Upper lobe of left lung (tissue), 6 donors: ENCODE measurements around the gene UPP2. TPM values are rescaled to one million over a fixed set of nuclear protein-coding genes. Genes with fewer than 3 reads are reported as not detected.

ENCODE experiments used
- ATAC-seq, 2 donors: fragments of 200-7000 bp; cut with Tn5 transposase; one replicate each; pipeline ENCODE4 v1.9.1; 2022; ENCODE audit warnings: mild to moderate bottlenecking in 2 of 2, moderate library complexity in 2 of 2; ENCODE audit not compliant: low FRiP score in 2 of 2
- DNase-seq, 2 donors: peaks; one replicate each; pipeline ENCODE4 v3.0.0-alpha.2; 2019 to 2020
- H3K27ac ChIP-seq, 4 donors: fragments of 200-600 bp; sonication (generic); one replicate each; pipeline ENCODE4 v1.5.1; 2016 to 2019
- H3K27me3 ChIP-seq, 4 donors: fragments of 200-600 bp; sonication (generic); one replicate each; pipeline ENCODE4 v1.5.1; 2017 to 2019
- H3K36me3 ChIP-seq, 4 donors: fragments of 200-600 bp; sonication (generic); one replicate each; pipeline ENCODE4 v1.5.1; 2016 to 2019
- H3K4me1 ChIP-seq, 4 donors: fragments of 200-600 bp; sonication (generic); one replicate each; pipeline ENCODE4 v1.5.1; 2018 to 2019
- H3K4me3 ChIP-seq, 4 donors: fragments of 200-600 bp; sonication (generic); one replicate each; pipeline ENCODE4 v1.5.1; 2017 to 2019; ENCODE audit warnings: mild to moderate bottlenecking in 2 of 4, moderate library complexity in 1 of 4
- H3K9me3 ChIP-seq, 4 donors: fragments of 200-600 bp; sonication (generic); one replicate each; pipeline ENCODE4 v1.5.1; 2018 to 2019
- EP300 ChIP-seq, 4 donors: sonication (generic); formaldehyde crosslinking; IDR thresholded peaks; one replicate each; pipeline ENCODE4 v1.5.1; 2017; ENCODE audit warnings: antibody characterized with exemption in 4 of 4, control low read depth in 2 of 4
- POLR2A ChIP-seq, 4 donors: fragments of 450-650 bp; IDR thresholded peaks; one replicate each; pipeline ENCODE4 v1.5.1; 2016 to 2017; ENCODE audit warnings: antibody characterized with exemption in 4 of 4, mild to moderate bottlenecking in 2 of 4
- POLR2AphosphoS5 ChIP-seq, 2 donors: sonication (generic); formaldehyde crosslinking; IDR thresholded peaks; one replicate each; pipeline ENCODE4 v1.5.1; 2017; ENCODE audit warnings: antibody characterized with exemption in 2 of 2
- WGBS, 2 donors: methylation state at CpG; one replicate each; pipeline ENCODE4 v1.1.5; 2017 to 2018; 5-methylcytosine and 5-hydroxymethylcytosine counted together
- total RNA-seq, 6 donors: library from RNA; depleted of rRNA in 4 of 6; stranded (reverse); fragments of >200 nt in 4 of 6; gene quantifications; one replicate each; pipeline versions ENCODE4 v1.1.0 to v1.2.1, GENCODE V29; 2016 to 2021
- TF ChIP-seq, protein P1 (sequence below), 6 experiments: fragments of 450-650 bp in 4 of 6; fragments of 200-600 bp in 2 of 6; sonication (generic) in 2 of 6; IDR thresholded peaks; one replicate each; pipeline ENCODE4 v1.5.1; 2016 to 2019; ENCODE audit warnings: antibody characterized with exemption in 6 of 6
- donor health status: DM: no; HTN: no; CAD: no; lungs with moderate emphysema.
- donor health status: DM: no; HTN: yes; CAD: no; lungs with severe emphysema.

The UPP2 gene
- total RNA-seq, 6 donors from 2014 or later, result not detected

DNA sequence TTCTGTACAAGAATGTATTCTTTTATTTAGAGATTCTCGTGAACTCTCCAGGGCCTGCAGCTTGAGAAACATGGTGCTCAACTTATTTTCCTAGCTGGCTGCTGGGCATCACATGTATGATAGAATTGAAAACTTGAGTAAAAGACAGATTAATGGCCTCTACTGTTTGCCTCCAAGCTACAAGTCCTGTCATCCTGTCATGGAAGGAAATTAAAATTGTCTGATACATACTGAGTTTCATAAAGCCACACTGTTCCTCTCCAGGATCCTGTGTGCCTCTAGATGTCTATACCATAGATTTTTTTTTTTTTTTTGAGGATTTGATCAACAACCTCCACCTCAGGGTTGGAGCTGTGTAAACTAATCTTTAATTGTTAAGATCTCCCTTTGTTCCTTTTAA, 38.5 kb downstream of the UPP2 start:
- Histone ChIP-seq H3K27me3 (no peaks in the 10 kb centered on the region), H3K27ac (no peak overlapping the region), H3K4me1 (no peaks in the 10 kb centered on the region), H3K9me3 (no peaks in the 10 kb centered on the region), H3K4me3 (no peak overlapping the region), H3K36me3 (no peaks in the 10 kb centered on the region)
- TF ChIP-seq POLR2AphosphoS5 (IDR thresholded peaks at IDR 0.05) (no peak), EP300 (IDR thresholded peaks at IDR 0.05) (no peak), POLR2A (IDR thresholded peaks at IDR 0.05) (no peak)
- TF ChIP-seq, protein P1, sequence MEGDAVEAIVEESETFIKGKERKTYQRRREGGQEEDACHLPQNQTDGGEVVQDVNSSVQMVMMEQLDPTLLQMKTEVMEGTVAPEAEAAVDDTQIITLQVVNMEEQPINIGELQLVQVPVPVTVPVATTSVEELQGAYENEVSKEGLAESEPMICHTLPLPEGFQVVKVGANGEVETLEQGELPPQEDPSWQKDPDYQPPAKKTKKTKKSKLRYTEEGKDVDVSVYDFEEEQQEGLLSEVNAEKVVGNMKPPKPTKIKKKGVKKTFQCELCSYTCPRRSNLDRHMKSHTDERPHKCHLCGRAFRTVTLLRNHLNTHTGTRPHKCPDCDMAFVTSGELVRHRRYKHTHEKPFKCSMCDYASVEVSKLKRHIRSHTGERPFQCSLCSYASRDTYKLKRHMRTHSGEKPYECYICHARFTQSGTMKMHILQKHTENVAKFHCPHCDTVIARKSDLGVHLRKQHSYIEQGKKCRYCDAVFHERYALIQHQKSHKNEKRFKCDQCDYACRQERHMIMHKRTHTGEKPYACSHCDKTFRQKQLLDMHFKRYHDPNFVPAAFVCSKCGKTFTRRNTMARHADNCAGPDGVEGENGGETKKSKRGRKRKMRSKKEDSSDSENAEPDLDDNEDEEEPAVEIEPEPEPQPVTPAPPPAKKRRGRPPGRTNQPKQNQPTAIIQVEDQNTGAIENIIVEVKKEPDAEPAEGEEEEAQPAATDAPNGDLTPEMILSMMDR (IDR thresholded peaks at IDR 0.05), result no peak
- no peak for ATAC-seq
- no peak for DNase-seq
- 75 to 97% methylated on average over 1 of the region's 1 CpG for WGBS, 2 donors

DNA sequence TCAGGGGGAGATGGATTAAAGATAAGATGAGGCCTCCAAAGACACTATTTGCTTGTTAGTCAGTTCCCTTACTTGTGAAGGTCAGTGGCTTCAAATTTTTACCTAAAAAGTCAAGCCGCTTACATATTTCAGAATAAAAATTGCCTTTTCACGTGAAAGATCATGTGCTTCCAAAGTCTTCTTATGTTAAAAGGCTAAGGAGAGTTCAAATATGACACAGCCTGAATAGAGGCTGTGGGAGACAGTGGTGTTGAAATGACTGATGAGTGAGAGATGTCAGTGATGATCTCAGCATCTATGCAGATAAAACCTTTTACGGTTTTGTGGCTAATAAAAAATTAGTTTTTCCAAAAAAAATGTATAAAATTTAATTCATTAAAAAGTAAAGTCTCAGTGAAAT, 40.5 kb downstream of the UPP2 start:
- H3K9me3 ChIP-seq, result peaks cover 0 to 3% (median 0%) of the 10 kb centered on the region in 4 donors
- TF ChIP-seq POLR2A (IDR thresholded peaks at IDR 0.05), result no peak
- TF ChIP-seq, protein P1 (IDR thresholded peaks at IDR 0.05), result no peak
- no peak for TF ChIP-seq EP300 (IDR thresholded peaks at IDR 0.05)
- TF ChIP-seq POLR2AphosphoS5 (IDR thresholded peaks at IDR 0.05), result no peak
- no peak overlapping the region for H3K4me3 ChIP-seq
- DNase-seq (no peak), ATAC-seq (no peak)
- no peaks in the 10 kb centered on the region for H3K27me3 ChIP-seq
- WGBS, 2 donors, result 77 to 85% methylated on average over 3 of the region's 3 CpGs
- no peak overlapping the region for H3K27ac ChIP-seq
- no peaks in the 10 kb centered on the region for H3K36me3 ChIP-seq
- no peaks in the 10 kb centered on the region for H3K4me1 ChIP-seq

DNA sequence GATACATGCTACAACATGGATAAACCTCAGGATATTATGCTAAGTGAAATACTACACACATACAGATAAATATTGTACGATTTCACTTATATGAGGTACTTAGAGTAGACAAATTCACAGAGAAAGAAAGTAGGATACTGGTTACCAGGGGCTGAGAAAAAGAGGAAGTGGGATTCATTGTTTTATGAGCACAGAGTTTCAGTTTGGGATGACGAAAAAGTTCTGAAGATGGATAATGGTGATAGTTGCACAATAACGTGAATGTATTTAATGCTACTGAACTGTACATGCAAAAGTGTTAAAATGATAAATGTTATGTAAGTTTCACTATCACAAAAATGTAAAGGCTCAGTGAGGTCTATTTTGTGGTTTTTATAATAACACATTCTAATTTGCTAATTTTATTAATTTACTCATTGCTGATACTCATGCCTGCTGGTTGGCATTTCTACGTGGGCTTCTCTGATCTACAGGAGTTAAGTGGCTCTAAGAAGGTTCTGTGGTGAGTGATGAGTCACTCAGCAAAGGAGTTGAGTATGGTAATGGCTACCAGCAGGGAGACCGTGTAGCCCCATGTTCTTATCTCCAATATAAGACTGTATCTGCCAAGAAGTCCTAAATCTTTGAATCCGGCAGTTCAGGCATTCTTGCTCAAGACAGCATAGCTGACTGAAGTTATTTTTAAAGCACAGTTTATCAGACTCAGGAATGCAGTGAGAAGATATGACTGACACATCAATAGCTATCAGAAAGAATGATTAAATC, 41.1 kb downstream of the UPP2 start:
- no peaks in the 10 kb centered on the region for H3K36me3 ChIP-seq
- ATAC-seq (no peak), DNase-seq (no peak)
- no peaks in the 10 kb centered on the region for H3K4me1 ChIP-seq
- TF ChIP-seq POLR2A (IDR thresholded peaks at IDR 0.05), result no peak
- TF ChIP-seq POLR2AphosphoS5 (IDR thresholded peaks at IDR 0.05), result no peak
- TF ChIP-seq, protein P1 (IDR thresholded peaks at IDR 0.05), result no peak
- H3K4me3 ChIP-seq, result no peak overlapping the region
- 51 to 57% methylated on average over 6 of the region's 6 CpGs for WGBS, 2 donors
- H3K27me3 ChIP-seq, result no peaks in the 10 kb centered on the region
- no peak overlapping the region for H3K27ac ChIP-seq
- H3K9me3 ChIP-seq, result peaks cover 0 to 3% (median 0%) of the 10 kb centered on the region in 4 donors

DNA sequence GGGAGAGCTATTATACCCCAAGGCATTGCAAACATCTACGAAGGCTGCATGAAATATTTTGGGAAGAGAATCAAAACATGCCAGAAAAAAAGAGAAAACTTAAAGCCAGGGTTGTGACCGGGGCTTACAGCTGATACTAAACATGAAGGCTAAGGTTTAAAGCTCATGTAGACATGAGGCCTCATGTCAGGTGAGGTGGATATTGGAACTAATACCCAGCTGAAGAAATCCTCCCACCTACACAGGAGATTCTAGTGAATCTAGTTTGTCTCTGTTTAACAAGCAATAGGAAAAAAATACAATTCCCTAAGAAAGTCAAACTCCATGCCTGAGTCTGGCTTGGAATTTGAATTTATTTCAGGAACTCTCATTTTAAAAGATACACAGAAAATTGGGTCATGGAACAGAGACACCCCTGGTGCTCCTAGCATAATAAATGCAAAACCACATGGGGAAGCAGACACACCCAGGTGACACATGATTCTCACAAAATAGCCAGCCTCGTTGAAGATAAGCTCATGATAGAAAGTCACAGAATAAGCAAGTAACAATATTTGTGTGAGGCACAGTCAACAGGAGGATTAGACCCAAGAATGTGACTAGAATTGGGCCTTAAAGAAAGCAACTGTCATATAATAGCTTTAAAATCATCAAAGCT, 42.2 kb downstream of the UPP2 start:
- no peak for DNase-seq
- no peaks in the 10 kb centered on the region for H3K36me3 ChIP-seq
- H3K4me1 ChIP-seq, result no peaks in the 10 kb centered on the region
- no peak for ATAC-seq
- no peak overlapping the region for H3K27ac ChIP-seq
- TF ChIP-seq POLR2A (IDR thresholded peaks at IDR 0.05), result no peak
- TF ChIP-seq, protein P1 (IDR thresholded peaks at IDR 0.05), result no peak
- no peak for TF ChIP-seq EP300 (IDR thresholded peaks at IDR 0.05)
- TF ChIP-seq POLR2AphosphoS5 (IDR thresholded peaks at IDR 0.05), result no peak
- no peaks in the 10 kb centered on the region for H3K27me3 ChIP-seq
- peaks cover 0 to 3% (median 0%) of the 10 kb centered on the region in 4 donors for H3K9me3 ChIP-seq
- H3K4me3 ChIP-seq, result no peak overlapping the region
- WGBS, 2 donors, result 76 to 81% methylated on average over 3 of the region's 3 CpGs
